ENCODE data around the gene NOSTRIN.
A peak's percentile ranks its signal among the peaks of the same experiment; 100 is the strongest.

The NOSTRIN gene

GRCh38 chr2:168889635-168890005 is 87.2 kb downstream of the NOSTRIN start:
- no peak for DNase-seq

- peak; percentile 90 for DNase-seq
These were observed 87.8 kb downstream of the NOSTRIN start, which contains the start of gene SPC25 for GRCh38 chr2:168890006-168890782. TSS of gene SPC25 (minus strand) at chr2:168890430. CDS start at chr2:168889519, 911 bp downstream.

- no peak for DNase-seq
These were observed 89.9 kb downstream of the NOSTRIN start for GRCh38 chr2:168892327-168892726.

- no peak for DNase-seq
These were observed 91.7 kb downstream of the NOSTRIN start for GRCh38 chr2:168894101-168894500.

- no peak for DNase-seq
These were observed 92.3 kb downstream of the NOSTRIN start for GRCh38 chr2:168894720-168895119.

GRCh38 chr2:168895771-168896170 is 93.3 kb downstream of the NOSTRIN start:
- no peak for DNase-seq

- no peak for DNase-seq
These were observed 94.3 kb downstream of the NOSTRIN start for GRCh38 chr2:168896783-168897182.

GRCh38 chr2:168897449-168897848 is 95.0 kb downstream of the NOSTRIN start:
- no peak for DNase-seq

GRCh38 chr2:168901003-168901402 is 98.6 kb downstream of the NOSTRIN start, which contains the start of gene G6PC2:
TSS of gene G6PC2 (plus strand) at chr2:168901291. CDS start at chr2:168901332, 41 bp downstream.
- DNase-seq, result no peak

- DNase-seq, result no peak
These were observed 101.5 kb downstream of the NOSTRIN start for GRCh38 chr2:168903888-168904287.

- DNase-seq, result no peak
These were observed 101.9 kb downstream of the NOSTRIN start for GRCh38 chr2:168904358-168904757.

- DNase-seq, result no peak
These were observed 105.7 kb downstream of the NOSTRIN start for GRCh38 chr2:168907940-168908662.

- DNase-seq, result no peak
These were observed 107.9 kb downstream of the NOSTRIN start for GRCh38 chr2:168910330-168910729.

- no peak for DNase-seq
These were observed 110.0 kb downstream of the NOSTRIN start for GRCh38 chr2:168912466-168912865.

GRCh38 chr2:168912901-168913369 is 110.5 kb downstream of the NOSTRIN start:
- no peak for DNase-seq

- no peak for DNase-seq
These were observed 111.1 kb downstream of the NOSTRIN start for GRCh38 chr2:168913495-168913894.

Data from stimulated activated CD4-positive, alpha-beta T cell treated with anti-CD3 and anti-CD28 coated beads, Interleukin-1b, Interleukin-23, amount 100 ng/mL, for 48 hours (primary cell).